ENCODE results near the gene CNDP1. TPM values are rescaled to one million over a fixed set of nuclear protein-coding genes. Genes with fewer than 3 reads are reported as not detected.
A peak's percentile ranks its signal among the peaks of the same experiment; 100 is the strongest.

The CNDP1 gene
- polyA plus RNA-seq, 4 donors = 0.20 to 1.6 (median 0.81) TPM

GRCh38 chr18:74571895-74572680, 37.8 kb downstream of the CNDP1 start:
- DNase-seq (ENCODE audit: low read depth in 4 of 4, low spot score in 3 of 4) = no peak

GRCh38 chr18:74573053-74573452, 38.8 kb downstream of the CNDP1 start:
- no peak for DNase-seq (ENCODE audit: low read depth in 4 of 4, low spot score in 3 of 4)

GRCh38 chr18:74574916-74575315, 40.6 kb downstream of the CNDP1 start:
- no peak for DNase-seq (ENCODE audit: low read depth in 4 of 4, low spot score in 3 of 4)

GRCh38 chr18:74577019-74577418, 42.7 kb downstream of the CNDP1 start:
- no peak for DNase-seq (ENCODE audit: low read depth in 4 of 4, low spot score in 3 of 4)

GRCh38 chr18:74579496-74580065, 45.3 kb downstream of the CNDP1 start:
- no peak for DNase-seq (ENCODE audit: low read depth in 4 of 4, low spot score in 3 of 4)

GRCh38 chr18:74582642-74583041, 48.3 kb downstream of the CNDP1 start:
- no peak for DNase-seq (ENCODE audit: low read depth in 4 of 4, low spot score in 3 of 4)

- DNase-seq (ENCODE audit: low read depth in 4 of 4, low spot score in 3 of 4) = no peak
Measured at GRCh38 chr18:74587441-74587840, 53.1 kb downstream of the CNDP1 start.

- DNase-seq (ENCODE audit: low read depth in 4 of 4, low spot score in 3 of 4) = no peak
Measured at GRCh38 chr18:74589021-74589420, 54.7 kb downstream of the CNDP1 start.

GRCh38 chr18:74589811-74590210, 55.5 kb downstream of the CNDP1 start:
- no peak for DNase-seq (ENCODE audit: low read depth in 4 of 4, low spot score in 3 of 4)

GRCh38 chr18:74590671-74591070, 56.4 kb downstream of the CNDP1 start:
- DNase-seq (ENCODE audit: low read depth in 4 of 4, low spot score in 3 of 4) = no peak

GRCh38 chr18:74595431-74595830, 61.1 kb downstream of the CNDP1 start:
- DNase-seq (ENCODE audit: low read depth in 4 of 4, low spot score in 3 of 4) = no peak

- peak in 3 of 4 donors; percentile 18 to 85 (median 60) for DNase-seq (ENCODE audit: low read depth in 4 of 4, low spot score in 3 of 4)
Measured at GRCh38 chr18:74597034-74597661, 62.8 kb downstream of the CNDP1 start.

GRCh38 chr18:74597662-74598349, 63.5 kb downstream of the CNDP1 start, which contains the start of gene ZNF407:
Gene ZNF407, plus strand, starts transcription at chr18:74597870. Its CDS starts 33,150 bp downstream, at chr18:74631020.
- peak; percentile 91 to 94 (median 92) for DNase-seq (ENCODE audit: low read depth in 4 of 4, low spot score in 3 of 4)

- peak in 3 of 4 donors; percentile 33 to 53 (median 39) for DNase-seq (ENCODE audit: low read depth in 4 of 4, low spot score in 3 of 4)
Measured at GRCh38 chr18:74598350-74599001, 64.2 kb downstream of the CNDP1 start.

GRCh38 chr18:74604361-74604760, 70.1 kb downstream of the CNDP1 start:
- DNase-seq (ENCODE audit: low read depth in 4 of 4, low spot score in 3 of 4) = no peak

GRCh38 chr18:74604774-74605173, 70.5 kb downstream of the CNDP1 start:
- no peak for DNase-seq (ENCODE audit: low read depth in 4 of 4, low spot score in 3 of 4)

GRCh38 chr18:74608681-74609080, 74.4 kb downstream of the CNDP1 start:
- DNase-seq (ENCODE audit: low read depth in 4 of 4, low spot score in 3 of 4) = no peak

- DNase-seq (ENCODE audit: low read depth in 4 of 4, low spot score in 3 of 4) = no peak
Measured at GRCh38 chr18:74609535-74609934, 75.2 kb downstream of the CNDP1 start.

GRCh38 chr18:74610051-74610615, 75.8 kb downstream of the CNDP1 start:
- DNase-seq (ENCODE audit: low read depth in 4 of 4, low spot score in 3 of 4) = no peak

- DNase-seq (ENCODE audit: low read depth in 4 of 4, low spot score in 3 of 4) = no peak
Measured at GRCh38 chr18:74610860-74611259, 76.6 kb downstream of the CNDP1 start.

Measured in left renal pelvis (tissue), 4 donors.